AG10803 (cell line): ENCODE data around the gene CDK6.
A peak's percentile ranks its signal among the peaks of the same experiment; 100 is the strongest.
"Not testable (repeated sequence)": the region's sequence is repeated elsewhere in the genome, so short reads cannot be mapped to it uniquely, and the experiment has no call there.

Experiments
- DNase-seq: peaks from one replicate; pipeline ENCODE4 v3.0.0; 2010; ENCODE audit warnings: low read depth
- H3K4me3 ChIP-seq: 2 replicates; pipeline ENCODE4 v1.5.1; 2011; ENCODE audit warnings: mild to moderate bottlenecking, low read length, control low read depth
- TF ChIP-seq, protein P1 (sequence below): conservative IDR thresholded peaks from 2 replicates; pipeline ENCODE4 v1.5.1; 2011; ENCODE audit warnings: mild to moderate bottlenecking, low read length, control low read depth, inconsistent platforms

The CDK6 gene

GRCh38 chr7:92748495-92748894 is 87.9 kb downstream of the CDK6 start:
- H3K4me3 ChIP-seq: no peak overlapping the region
- no peak for DNase-seq
- TF ChIP-seq, protein P1, sequence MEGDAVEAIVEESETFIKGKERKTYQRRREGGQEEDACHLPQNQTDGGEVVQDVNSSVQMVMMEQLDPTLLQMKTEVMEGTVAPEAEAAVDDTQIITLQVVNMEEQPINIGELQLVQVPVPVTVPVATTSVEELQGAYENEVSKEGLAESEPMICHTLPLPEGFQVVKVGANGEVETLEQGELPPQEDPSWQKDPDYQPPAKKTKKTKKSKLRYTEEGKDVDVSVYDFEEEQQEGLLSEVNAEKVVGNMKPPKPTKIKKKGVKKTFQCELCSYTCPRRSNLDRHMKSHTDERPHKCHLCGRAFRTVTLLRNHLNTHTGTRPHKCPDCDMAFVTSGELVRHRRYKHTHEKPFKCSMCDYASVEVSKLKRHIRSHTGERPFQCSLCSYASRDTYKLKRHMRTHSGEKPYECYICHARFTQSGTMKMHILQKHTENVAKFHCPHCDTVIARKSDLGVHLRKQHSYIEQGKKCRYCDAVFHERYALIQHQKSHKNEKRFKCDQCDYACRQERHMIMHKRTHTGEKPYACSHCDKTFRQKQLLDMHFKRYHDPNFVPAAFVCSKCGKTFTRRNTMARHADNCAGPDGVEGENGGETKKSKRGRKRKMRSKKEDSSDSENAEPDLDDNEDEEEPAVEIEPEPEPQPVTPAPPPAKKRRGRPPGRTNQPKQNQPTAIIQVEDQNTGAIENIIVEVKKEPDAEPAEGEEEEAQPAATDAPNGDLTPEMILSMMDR: no peak

GRCh38 chr7:92747041-92747835 is 89.1 kb downstream of the CDK6 start:
- DNase-seq: peak; percentile 61
- no peak overlapping the region for H3K4me3 ChIP-seq
- TF ChIP-seq, protein P1: no peak

DNA sequence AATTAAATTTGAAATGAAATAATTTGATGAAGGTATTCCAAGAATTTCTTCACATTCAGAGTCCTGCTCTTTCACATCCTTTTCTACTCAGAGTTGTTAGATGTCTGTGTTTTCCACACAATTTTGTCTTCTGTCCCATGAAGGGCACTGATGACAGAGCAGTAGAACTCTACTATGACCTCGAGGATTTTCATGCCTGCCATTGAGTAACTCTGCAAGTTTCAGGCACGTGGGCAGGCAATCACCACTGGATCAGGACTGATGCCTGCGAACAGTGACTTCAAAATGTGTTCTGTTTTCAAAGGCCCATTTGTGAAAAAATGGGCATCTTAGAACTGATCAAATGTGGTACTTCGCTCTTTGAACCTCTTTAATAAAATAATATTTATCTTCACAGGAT is 91.1 kb downstream of the CDK6 start:
- no peak for DNase-seq
- TF ChIP-seq, protein P1: no peak
- no peak overlapping the region for H3K4me3 ChIP-seq

GRCh38 chr7:92744180-92744579 is 92.2 kb downstream of the CDK6 start:
- DNase-seq: not testable (repeated sequence)

DNA sequence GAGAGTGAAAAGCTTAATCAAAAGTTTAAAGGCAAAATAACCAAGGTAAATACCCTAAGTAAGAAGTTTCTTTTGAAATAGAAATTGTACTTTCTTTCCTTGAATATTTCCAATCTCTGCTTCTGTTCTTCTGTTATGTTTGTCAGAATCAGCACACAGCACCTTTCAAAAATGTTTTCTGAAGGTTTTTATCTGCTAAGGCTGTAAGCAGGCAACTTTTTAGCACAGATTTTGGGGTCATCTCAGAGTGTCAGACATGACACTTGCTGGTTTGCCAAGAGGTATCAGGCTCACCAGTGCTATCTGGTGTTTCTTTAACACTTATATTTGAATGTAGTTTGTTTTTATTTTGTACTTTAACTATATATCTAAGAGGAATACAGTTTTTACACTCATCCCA is 94.2 kb downstream of the CDK6 start:
- DNase-seq: no peak
- TF ChIP-seq, protein P1: no peak
- no peak overlapping the region for H3K4me3 ChIP-seq

More at GRCh38 chr7:92744180-92744579, 92.2 kb downstream of the CDK6 start:
- not testable (repeated sequence) for H3K4me3 ChIP-seq

GRCh38 chr7:92740700-92741126 is 95.7 kb downstream of the CDK6 start:
- TF ChIP-seq, protein P1: no peak
- H3K4me3 ChIP-seq: no peak overlapping the region
- DNase-seq: peak; percentile 88

- H3K4me3 ChIP-seq: no peak overlapping the region
- TF ChIP-seq, protein P1: no peak
- DNase-seq: peak; percentile 30
These were observed 96.2 kb downstream of the CDK6 start for GRCh38 chr7:92740134-92740533.
